GM12801 (cell line): ENCODE data around the gene TCHHL1.

Experiments used
- TF ChIP-seq, protein P1 (sequence below): IDR thresholded peaks from one replicate; pipeline ENCODE4 v1.5.1; 2011; ENCODE audit warnings: control low read depth; ENCODE audit not compliant: insufficient read length; ENCODE audit errors: extremely low read depth

Gene TCHHL1

DNA sequence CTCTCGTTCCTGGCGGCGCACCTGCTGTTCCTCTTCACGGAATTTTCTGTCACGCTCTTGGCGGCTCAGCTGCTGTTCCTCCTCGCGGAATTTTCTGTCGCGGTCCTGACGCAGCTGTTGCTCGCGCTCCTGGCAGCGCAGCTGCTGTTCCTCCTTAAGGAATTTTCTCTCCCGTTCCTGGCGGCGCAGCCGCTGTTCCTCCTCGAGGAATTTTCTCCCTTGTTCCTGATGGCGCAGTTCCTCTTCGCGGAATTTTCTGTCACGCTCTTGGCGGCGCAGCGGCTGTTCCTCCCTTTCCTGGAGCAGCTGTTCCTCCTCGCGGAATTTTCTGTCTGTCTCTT, 20.0 kb upstream of the TCHHL1 start:
- TF ChIP-seq, protein P1, sequence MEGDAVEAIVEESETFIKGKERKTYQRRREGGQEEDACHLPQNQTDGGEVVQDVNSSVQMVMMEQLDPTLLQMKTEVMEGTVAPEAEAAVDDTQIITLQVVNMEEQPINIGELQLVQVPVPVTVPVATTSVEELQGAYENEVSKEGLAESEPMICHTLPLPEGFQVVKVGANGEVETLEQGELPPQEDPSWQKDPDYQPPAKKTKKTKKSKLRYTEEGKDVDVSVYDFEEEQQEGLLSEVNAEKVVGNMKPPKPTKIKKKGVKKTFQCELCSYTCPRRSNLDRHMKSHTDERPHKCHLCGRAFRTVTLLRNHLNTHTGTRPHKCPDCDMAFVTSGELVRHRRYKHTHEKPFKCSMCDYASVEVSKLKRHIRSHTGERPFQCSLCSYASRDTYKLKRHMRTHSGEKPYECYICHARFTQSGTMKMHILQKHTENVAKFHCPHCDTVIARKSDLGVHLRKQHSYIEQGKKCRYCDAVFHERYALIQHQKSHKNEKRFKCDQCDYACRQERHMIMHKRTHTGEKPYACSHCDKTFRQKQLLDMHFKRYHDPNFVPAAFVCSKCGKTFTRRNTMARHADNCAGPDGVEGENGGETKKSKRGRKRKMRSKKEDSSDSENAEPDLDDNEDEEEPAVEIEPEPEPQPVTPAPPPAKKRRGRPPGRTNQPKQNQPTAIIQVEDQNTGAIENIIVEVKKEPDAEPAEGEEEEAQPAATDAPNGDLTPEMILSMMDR: no peak

GRCh38 chr1:152107984-152108881, 19.4 kb upstream of the TCHHL1 start:
- TF ChIP-seq, protein P1: no peak

GRCh38 chr1:152107031-152107983, 18.4 kb upstream of the TCHHL1 start:
- TF ChIP-seq, protein P1: no peak

DNA sequence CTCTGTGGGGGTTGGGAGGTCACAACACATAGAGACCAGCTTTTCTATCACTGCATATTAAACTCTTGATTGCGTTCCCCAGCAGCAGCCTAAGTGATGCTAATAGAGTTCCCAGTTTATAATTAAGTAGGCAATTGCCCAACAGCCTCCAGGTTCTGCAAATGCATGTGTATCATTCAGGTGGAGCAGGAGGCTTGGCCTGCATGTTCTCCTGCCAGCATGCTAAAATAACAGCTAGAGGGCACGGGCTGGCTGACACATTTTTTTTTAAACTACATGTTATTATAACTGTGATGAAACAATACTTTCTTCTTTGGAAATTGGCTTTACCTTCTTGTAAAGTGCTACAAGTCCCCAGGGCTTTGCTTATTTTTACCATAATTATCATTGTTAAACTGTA, 16.0 kb upstream of the TCHHL1 start:
- TF ChIP-seq, protein P1: no peak

- TF ChIP-seq, protein P1: no peak
Observed at GRCh38 chr1:152096931-152097330, 8.1 kb upstream of the TCHHL1 start.

DNA sequence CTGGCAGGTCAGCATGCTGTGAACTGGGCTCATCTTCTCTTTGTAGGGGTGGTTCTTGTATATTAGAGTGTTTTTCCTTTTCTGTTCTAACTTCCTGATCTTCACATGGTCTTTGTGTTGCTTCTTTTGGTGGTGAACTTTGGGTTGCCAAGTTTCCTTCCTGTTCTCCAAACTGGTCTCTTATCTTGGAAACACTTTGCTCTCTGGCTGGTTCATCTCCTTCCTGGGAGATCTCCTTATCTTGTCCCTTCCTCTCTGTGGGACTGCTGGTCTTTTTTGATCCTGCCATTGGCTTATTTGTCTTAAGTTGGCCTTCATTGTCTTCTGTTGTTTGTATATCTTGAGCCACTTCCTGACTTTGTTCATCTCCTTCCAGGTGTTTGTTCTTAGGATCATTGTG, 2.1 kb downstream of the TCHHL1 start:
- TF ChIP-seq, protein P1: no peak

- TF ChIP-seq, protein P1: no peak
Observed at GRCh38 chr1:152084853-152085252, 4.0 kb downstream of the TCHHL1 start.
